Keratinocyte (primary cell): ENCODE results near the gene PCNX1. TPM values are rescaled to one million over a fixed set of nuclear protein-coding genes. Genes with fewer than 3 reads are reported as not detected.

Experiments
- DNase-seq: peaks from one replicate; pipeline ENCODE4 v3.0.0-alpha.2; 2011; ENCODE audit warnings: low read depth, missing footprints, low spot score
- FAIRE-seq: peaks from 2 replicates; lab custom pipeline; 2011; peaks lifted over from hg19 to GRCh38; lab: Jason Lieb, UNC
- H2AFZ ChIP-seq: 2 replicates; pipeline ENCODE4 v1.6.0; 2012; ENCODE audit warnings: low read length, control low read depth, inconsistent platforms; ENCODE audit not compliant: control insufficient read depth
- H3K27ac ChIP-seq: 2 replicates; pipeline ENCODE4 v1.5.1; 2011; ENCODE audit warnings: low read length; ENCODE audit not compliant: control insufficient read depth, insufficient read depth
- H3K27me3 ChIP-seq: 3 replicates; pipeline ENCODE4 v1.6.0; 2011; ENCODE audit warnings: low read length; ENCODE audit not compliant: control insufficient read depth, insufficient read depth; ENCODE audit errors: extremely low read depth
- H3K36me3 ChIP-seq, 2 experiments: 2 replicates in 1 of 2; 3 replicates in 1 of 2; pipeline ENCODE4 v1.5.1; 2011; ENCODE audit warnings: low read length in 2 of 2, mild to moderate bottlenecking in 1 of 2; ENCODE audit not compliant: control insufficient read depth in 2 of 2, insufficient read depth in 2 of 2; ENCODE audit errors: extremely low read depth in 1 of 2
- H3K4me1 ChIP-seq: 3 replicates; pipeline ENCODE4 v1.5.1; 2011; ENCODE audit warnings: low read length; ENCODE audit not compliant: control insufficient read depth, insufficient read depth; ENCODE audit errors: extremely low read depth
- H3K4me2 ChIP-seq: 3 replicates; pipeline ENCODE4 v1.6.0; 2011; ENCODE audit warnings: low read depth, low read length; ENCODE audit not compliant: control insufficient read depth, insufficient read depth; ENCODE audit errors: extremely low read depth
- H3K4me3 ChIP-seq, 3 experiments: fragments of 200-600 bp in 1 of 3; sonication (generic) in 1 of 3; 2 replicates in 2 of 3; 3 replicates in 1 of 3; pipeline ENCODE4 v1.5.1; 2011 to 2016; ENCODE audit warnings: low read length in 3 of 3, mild to moderate bottlenecking in 3 of 3, control low read depth in 2 of 3, inconsistent platforms in 1 of 3, low read depth in 1 of 3, mixed read lengths in 1 of 3, mixed run types in 1 of 3, moderate library complexity in 1 of 3; ENCODE audit not compliant: control insufficient read depth in 2 of 3, insufficient read depth in 2 of 3; ENCODE audit errors: extremely low read depth in 1 of 3
- H3K79me2 ChIP-seq: 2 replicates; pipeline ENCODE4 v1.6.0; 2012; ENCODE audit warnings: low read length; ENCODE audit not compliant: control insufficient read depth, insufficient read depth
- H3K9ac ChIP-seq: 3 replicates; pipeline ENCODE4 v1.6.0; 2011; ENCODE audit warnings: low read length; ENCODE audit not compliant: control insufficient read depth, insufficient read depth; ENCODE audit errors: extremely low read depth
- H3K9me1 ChIP-seq: 3 replicates; pipeline ENCODE4 v1.6.0; 2011; ENCODE audit warnings: low read length; ENCODE audit not compliant: control insufficient read depth, insufficient read depth; ENCODE audit errors: extremely low read depth
- H3K9me3 ChIP-seq: 2 replicates; pipeline ENCODE4 v1.5.1; 2012; ENCODE audit warnings: low read depth, low read length; ENCODE audit not compliant: control insufficient read depth
- H4K20me1 ChIP-seq: 3 replicates; pipeline ENCODE4 v1.6.0; 2011; ENCODE audit warnings: low read length; ENCODE audit not compliant: control insufficient read depth, insufficient read depth; ENCODE audit errors: extremely low read depth
- EZH2 ChIP-seq: IDR thresholded peaks from one replicate; pipeline ENCODE4 v1.6.1; 2012; ENCODE audit warnings: inconsistent platforms, mild to moderate bottlenecking, low read length, moderate library complexity
- dilution Hi-C: fragments of 300-500 bp; cut with MboI; formaldehyde crosslinking; loops from one replicate; pipeline ENCODE4 v1.7.0; 2020; ENCODE audit warnings: low sequenced_read_pairs; ENCODE audit not compliant: extremely low pct_ligation_motif_present
- polyA plus RNA-seq, 5 experiments: library from polyadenylated mRNA; depleted of rRNA in 3 of 5; stranded (reverse) in 3 of 5; stranded (forward) in 1 of 5; unstranded in 1 of 5; fragments of >200 nt; gene quantifications; 1 replicate in 1 of 5; 2 replicates in 3 of 5; 3 replicates in 1 of 5; pipeline versions ENCODE4 v1.2.1 to v1.2.3, GENCODE V29; 2011 to 2012; ENCODE audit warnings: missing spikeins in 2 of 5, low read depth in 1 of 5, low replicate concordance in 1 of 5
- TF ChIP-seq, protein P1 (sequence below), 3 experiments: IDR thresholded peaks in 1 of 3; conservative IDR thresholded peaks in 1 of 3; optimal IDR thresholded peaks in 1 of 3; 2 replicates in 2 of 3; 3 replicates in 1 of 3; pipeline versions ENCODE3 to v1.5.1; 2011; ENCODE audit warnings: low read length in 3 of 3, mild to moderate bottlenecking in 3 of 3, moderate library complexity in 2 of 3, control low read depth in 1 of 3, inconsistent platforms in 1 of 3; ENCODE audit not compliant: insufficient read depth in 2 of 3; ENCODE audit errors: extremely low read depth in 1 of 3

The PCNX1 gene
- polyA plus RNA-seq, 1 donor (not counting 4 experiments of a cell fraction or from before 2014, with no cell fraction given): 39.8 TPM

DNA sequence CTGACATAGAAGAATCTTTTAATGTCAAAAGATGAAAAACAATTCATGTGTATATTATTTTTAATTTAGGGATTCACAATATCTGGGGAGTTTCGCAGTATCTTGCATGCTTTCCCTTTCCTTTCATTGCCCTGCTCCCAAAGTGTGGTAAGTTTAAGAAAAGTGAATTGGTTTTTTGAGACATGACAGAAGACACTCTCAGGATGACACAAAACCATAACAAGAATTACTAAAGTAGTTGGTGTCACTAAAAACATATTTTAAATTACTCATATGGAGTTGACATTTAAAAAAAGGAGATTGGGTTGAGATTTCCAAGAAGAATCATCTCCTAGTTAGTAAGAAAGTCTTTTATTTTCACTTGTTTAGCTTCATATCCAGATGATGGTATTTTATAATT, 5.1 kb upstream of the PCNX1 start:
- H3K9me3 ChIP-seq: no peaks in the 10 kb centered on the region
- H3K4me2 ChIP-seq: no peak overlapping the region
- no peak overlapping the region for H3K4me3 ChIP-seq
- no peak for DNase-seq
- H3K9me1 ChIP-seq: no peaks in the 10 kb centered on the region
- H3K4me1 ChIP-seq: peaks cover 14% of the 10 kb centered on the region
- TF ChIP-seq EZH2: no peak
- TF ChIP-seq, protein P1, sequence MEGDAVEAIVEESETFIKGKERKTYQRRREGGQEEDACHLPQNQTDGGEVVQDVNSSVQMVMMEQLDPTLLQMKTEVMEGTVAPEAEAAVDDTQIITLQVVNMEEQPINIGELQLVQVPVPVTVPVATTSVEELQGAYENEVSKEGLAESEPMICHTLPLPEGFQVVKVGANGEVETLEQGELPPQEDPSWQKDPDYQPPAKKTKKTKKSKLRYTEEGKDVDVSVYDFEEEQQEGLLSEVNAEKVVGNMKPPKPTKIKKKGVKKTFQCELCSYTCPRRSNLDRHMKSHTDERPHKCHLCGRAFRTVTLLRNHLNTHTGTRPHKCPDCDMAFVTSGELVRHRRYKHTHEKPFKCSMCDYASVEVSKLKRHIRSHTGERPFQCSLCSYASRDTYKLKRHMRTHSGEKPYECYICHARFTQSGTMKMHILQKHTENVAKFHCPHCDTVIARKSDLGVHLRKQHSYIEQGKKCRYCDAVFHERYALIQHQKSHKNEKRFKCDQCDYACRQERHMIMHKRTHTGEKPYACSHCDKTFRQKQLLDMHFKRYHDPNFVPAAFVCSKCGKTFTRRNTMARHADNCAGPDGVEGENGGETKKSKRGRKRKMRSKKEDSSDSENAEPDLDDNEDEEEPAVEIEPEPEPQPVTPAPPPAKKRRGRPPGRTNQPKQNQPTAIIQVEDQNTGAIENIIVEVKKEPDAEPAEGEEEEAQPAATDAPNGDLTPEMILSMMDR (optimal IDR thresholded peaks at IDR 0.05 in 1 of 3, IDR thresholded peaks at IDR 0.05 in 1 of 3, conservative IDR thresholded peaks at IDR 0.05 in 1 of 3; ENCODE audit: extremely low read depth in 1 of 3, insufficient read depth in 2 of 3, low read length in 3 of 3): no peak
- FAIRE-seq: no peak
- no peak overlapping the region for H3K9ac ChIP-seq
- H3K27me3 ChIP-seq: no peaks in the 10 kb centered on the region
- H2AFZ ChIP-seq: no peak overlapping the region
- no peaks in the 10 kb centered on the region for H3K79me2 ChIP-seq
- no peak overlapping the region for H3K27ac ChIP-seq
- H3K36me3 ChIP-seq: no peaks in the 10 kb centered on the region
- no peaks in the 10 kb centered on the region for H4K20me1 ChIP-seq
- dilution Hi-C loops: no loop called here

DNA sequence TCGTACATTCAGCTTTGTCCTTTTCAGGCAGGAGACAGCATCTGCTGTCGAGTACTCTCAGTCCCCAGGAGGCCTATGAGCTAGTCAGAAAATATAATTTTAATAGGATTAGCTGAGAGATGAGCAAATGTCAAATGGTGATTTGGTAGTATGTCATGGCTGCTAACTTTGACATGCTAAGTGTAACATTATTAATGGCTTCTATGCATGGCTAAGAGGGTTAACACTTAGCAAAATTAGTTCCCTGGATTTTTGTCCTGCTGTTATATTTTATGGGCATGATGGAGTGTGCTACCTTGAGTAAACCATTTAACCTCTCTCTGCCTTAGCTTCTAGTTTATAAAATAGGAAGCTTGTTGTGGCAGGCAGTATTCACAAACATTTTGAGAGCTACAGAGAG, 2.9 kb upstream of the PCNX1 start:
- FAIRE-seq: no peak
- dilution Hi-C loops: no loop called here
- Histone ChIP-seq H3K27me3 (no peaks in the 10 kb centered on the region), H3K36me3 (no peaks in the 10 kb centered on the region), H2AFZ (no peak overlapping the region), H3K27ac (no peak overlapping the region), H3K4me1 (peaks cover 13% of the 10 kb centered on the region), H3K9me3 (no peaks in the 10 kb centered on the region), H3K9ac (no peak overlapping the region), H3K4me2 (no peak overlapping the region), H3K79me2 (peaks cover 17% of the 10 kb centered on the region), H3K4me3 (no peak overlapping the region), H3K9me1 (no peaks in the 10 kb centered on the region), H4K20me1 (no peaks in the 10 kb centered on the region)
- DNase-seq: no peak
- TF ChIP-seq, protein P1 (optimal IDR thresholded peaks at IDR 0.05 in 1 of 3, IDR thresholded peaks at IDR 0.05 in 1 of 3, conservative IDR thresholded peaks at IDR 0.05 in 1 of 3; ENCODE audit: extremely low read depth in 1 of 3, insufficient read depth in 2 of 3, low read length in 3 of 3): no peak
- TF ChIP-seq EZH2: no peak
